LoVo (cell line): ENCODE data around the gene GOLGA1.
A peak's percentile ranks its signal among the peaks of the same experiment; 100 is the strongest.
"Not testable (repeated sequence)": the region's sequence is repeated elsewhere in the genome, so short reads cannot be mapped to it uniquely, and the experiment has no call there.

Experiments used
- DNase-seq: peaks from one replicate; pipeline ENCODE4 v3.0.0-alpha.2; 2016; ENCODE audit warnings: low spot score

The GOLGA1 gene, protein sequence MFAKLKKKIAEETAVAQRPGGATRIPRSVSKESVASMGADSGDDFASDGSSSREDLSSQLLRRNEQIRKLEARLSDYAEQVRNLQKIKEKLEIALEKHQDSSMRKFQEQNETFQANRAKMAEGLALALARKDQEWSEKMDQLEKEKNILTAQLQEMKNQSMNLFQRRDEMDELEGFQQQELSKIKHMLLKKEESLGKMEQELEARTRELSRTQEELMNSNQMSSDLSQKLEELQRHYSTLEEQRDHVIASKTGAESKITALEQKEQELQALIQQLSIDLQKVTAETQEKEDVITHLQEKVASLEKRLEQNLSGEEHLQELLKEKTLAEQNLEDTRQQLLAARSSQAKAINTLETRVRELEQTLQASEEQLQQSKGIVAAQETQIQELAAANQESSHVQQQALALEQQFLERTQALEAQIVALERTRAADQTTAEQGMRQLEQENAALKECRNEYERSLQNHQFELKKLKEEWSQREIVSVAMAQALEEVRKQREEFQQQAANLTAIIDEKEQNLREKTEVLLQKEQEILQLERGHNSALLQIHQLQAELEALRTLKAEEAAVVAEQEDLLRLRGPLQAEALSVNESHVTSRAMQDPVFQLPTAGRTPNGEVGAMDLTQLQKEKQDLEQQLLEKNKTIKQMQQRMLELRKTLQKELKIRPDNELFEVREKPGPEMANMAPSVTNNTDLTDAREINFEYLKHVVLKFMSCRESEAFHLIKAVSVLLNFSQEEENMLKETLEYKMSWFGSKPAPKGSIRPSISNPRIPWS

DNA sequence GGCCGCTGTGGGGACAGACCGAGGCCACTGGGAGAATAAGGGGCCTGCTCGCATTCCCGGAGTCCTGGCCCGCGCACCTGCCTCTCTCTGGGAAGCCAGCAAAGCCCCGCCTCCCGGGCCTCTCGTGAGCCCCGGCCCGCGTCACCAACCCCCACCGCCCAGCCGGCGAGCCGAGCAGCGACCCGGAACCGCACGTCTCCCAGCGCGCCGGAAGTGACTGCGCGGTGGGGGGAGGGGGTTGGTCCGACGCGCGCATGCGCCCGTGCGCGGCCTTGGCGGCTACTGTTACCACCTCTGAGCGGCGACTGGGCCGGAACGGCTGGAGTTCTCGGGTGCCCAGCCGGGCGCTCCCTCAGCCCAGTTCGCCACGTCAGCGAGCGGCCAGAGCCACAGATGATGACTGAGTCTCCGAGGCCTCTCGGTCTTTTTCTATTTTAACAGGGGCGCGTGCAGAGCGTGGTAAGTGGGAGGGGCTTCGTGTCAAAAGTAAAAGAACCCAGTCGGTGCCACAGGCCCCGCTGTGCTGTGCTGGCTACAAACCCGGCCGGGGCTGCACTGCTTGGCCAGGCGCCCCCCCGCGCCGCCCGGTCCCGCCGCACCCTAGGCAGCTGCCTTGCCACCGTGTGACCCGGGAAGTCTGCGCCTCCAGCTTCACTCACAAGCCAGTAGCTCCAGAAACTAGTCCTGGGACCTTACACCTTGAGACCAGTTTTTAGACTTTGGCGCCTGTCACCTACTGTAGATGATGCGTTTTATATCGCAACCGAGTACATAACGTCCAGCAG, at the start of gene GOLGA1:
GOLGA1 (minus strand) TSS at position 190 of the 785 bp plus-strand sequence. CDS start 2,372 bp downstream, outside the sequence.
- DNase-seq = peak; percentile 94

DNA sequence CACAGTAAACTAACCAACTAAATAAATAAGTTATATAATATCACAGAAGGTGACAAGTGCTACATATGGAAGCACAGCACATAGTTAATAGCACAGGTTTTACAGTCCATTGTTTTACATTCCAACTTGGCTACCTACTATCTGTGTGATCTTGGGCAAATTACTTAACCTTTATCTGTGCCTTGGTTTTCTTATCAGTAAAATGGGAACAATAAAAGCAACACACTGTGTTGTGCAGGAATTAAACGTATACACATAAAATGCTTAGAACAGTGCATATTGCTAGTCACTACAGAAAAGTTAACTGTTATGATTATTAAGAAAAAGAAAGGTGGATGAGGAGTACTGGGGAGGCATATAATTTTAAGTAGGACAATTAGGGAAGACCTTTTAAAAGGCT, 42.8 kb upstream of the GOLGA1 start:
- DNase-seq = no peak

DNA sequence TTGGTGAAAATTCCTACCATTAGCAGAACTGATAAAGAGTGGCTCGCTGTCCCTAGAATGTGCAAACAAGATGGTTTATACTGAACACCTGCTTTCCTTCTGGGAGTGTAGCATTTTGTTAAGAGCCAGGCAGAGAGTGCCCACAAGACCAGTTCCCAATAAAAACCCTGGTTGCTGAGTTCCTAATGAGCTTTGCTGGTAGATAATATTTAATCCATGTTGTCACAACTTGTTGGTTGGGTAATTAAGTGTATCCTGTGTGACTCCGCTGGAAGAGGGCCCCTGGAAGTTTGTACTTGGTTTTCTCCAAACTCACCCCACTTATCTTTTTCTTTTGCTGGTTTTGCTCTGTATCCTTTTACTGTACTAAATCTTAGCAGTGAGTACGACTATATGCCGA, 39.5 kb upstream of the GOLGA1 start:
- no peak for DNase-seq

DNA sequence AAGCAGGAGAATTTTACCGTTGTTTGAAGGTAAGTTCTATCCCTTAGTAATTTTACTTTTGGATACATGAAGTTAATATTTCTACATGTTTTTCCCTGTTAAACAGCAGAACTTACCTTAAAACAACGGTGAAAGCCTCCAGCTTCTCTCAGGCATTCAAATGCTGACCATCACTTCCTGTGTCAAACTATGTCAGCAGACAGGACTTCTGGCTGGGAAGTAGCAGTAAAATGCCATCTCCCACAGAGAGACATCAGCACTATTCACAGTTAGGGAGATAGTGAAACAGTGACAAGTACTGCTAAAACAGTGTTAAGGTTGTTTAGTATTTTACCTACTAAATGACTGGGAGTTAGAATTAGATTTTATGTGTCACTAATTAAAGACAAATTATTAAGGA, 34.2 kb upstream of the GOLGA1 start:
- DNase-seq = no peak

DNA sequence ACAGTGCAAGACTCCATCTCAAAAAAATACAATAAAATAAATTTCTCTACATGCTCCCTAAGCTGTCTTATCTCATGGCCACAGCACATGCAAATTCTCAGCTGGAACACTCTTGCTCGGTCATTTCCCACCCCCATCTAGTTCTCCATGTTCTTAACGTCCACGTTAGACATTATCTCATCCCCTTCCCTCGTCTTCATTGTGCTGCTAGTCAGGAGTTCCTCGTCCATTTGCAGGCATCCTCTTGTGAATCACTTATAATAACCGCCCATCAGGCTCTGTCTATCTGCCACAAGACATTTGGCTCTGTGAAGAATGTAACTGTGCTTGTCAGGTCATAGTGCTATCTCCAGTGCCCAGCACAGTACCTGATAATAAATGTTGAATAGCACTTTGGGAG, 32.9 kb upstream of the GOLGA1 start:
- DNase-seq = no peak

DNA sequence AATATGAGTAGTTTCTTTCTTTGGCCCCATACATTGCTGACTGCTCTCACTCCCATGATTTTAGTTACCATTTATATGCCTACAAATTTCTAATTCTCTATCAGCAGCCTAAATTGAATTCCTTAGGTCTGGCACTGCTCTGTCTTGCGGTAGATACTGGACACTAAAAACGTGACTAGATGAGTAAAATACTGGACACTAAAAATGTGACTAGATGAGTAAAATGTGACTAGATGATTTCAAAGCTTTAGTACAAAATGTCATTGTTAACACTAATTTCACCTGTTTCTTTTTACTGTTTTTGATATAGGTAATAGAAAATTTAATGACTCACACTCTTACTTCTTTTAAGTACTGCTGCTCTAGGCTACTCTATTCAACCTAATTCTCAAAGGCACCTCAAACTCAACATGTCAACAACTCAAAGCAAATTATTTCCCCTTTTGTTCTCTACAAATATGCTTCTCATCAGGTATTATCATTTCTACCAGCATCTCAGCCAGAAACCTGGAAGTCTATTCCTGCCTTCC, 31.4 kb upstream of the GOLGA1 start:
- DNase-seq = no peak

DNA sequence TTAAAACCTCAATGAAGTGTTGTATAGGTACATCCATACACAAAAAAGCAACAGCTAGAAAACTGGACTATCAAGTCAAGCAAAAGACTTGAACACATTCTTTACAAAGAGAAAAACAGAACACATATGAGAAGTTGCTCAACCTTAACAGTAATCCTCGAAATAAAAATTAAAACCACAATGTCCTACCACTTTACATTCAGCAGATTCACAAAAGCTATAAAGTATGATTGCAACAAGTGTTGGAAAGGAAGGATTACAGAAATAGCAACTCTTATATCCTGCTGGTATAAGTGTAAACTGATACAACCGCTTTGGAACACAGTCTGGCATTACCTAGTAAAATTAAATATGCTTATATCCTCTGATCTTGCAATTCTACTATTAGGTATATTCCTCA, 28.5 kb upstream of the GOLGA1 start:
- DNase-seq = no peak

DNA sequence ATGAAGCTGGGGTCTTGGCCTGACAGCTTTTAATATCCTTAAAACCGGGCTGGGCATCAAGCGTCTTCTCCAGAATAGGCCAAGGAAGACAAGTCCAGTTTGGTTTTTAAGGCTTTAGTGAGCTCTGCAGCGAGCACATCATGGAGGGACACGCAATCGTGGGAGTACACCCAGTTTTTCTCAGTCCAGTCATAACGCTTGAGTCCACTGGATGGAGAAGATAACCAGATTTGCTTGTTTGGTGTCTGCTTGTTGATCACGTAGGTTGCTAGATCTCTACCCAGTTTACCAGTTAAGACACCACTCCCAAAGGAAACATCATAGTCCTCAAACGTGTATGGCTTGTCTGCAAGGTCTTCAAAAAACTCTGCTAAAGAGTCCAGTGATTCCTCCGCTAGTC, 27.4 kb upstream of the GOLGA1 start:
- no peak for DNase-seq

DNA sequence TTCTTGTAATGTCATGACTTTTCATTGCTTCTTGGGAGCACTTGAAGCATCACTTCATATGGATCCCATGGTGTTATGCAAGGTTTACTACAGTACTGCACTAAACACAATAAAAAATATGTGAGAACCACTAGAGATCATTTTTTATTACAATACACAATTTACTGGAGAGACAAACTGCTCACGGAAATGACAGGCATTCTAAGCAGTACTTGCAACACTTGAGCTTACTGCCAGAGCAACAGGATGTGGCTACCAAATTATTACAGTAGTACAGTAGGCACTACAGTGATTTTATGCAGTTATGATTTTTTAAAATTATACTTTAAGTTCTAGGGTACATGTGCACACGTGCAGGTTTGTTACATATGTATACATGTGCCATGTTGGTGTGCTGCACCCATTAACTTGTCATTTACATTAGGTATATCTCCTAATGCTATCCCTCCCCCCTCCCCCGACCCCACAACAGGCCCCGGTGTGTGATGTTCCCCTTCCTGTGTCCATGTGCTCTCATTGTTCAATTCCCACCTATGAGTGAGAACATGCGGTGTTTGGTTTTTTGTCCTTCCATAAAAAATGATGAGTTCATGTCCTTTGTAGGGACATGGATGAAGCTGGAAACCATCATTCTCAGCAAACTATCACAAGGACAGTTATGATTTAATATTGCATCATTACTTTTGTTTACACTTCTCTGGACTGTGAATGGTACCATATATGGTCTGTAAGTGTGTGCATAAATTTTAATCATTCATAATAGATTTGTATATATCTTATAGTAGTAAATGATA, 25.1 kb upstream of the GOLGA1 start:
- DNase-seq = not testable (repeated sequence)

DNA sequence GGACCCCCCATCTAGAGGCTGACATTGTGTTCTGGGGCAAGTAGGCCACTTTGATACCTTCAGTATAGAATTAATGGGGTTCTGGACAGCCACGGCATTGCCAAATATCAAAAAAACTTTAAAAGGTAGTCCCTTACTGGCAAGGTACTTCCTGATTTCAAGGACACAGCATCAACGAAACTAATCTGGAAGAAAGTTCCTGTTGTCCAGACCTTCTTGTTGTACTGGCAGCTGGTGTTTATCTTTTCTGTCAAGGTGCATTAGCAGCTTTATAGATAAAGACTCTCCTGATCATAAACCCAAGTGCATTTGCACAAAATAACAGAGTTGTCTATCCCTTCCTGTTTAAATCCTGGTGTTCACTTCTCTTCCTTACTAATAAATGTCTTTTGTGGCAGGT, 23.7 kb upstream of the GOLGA1 start:
- DNase-seq = no peak

DNA sequence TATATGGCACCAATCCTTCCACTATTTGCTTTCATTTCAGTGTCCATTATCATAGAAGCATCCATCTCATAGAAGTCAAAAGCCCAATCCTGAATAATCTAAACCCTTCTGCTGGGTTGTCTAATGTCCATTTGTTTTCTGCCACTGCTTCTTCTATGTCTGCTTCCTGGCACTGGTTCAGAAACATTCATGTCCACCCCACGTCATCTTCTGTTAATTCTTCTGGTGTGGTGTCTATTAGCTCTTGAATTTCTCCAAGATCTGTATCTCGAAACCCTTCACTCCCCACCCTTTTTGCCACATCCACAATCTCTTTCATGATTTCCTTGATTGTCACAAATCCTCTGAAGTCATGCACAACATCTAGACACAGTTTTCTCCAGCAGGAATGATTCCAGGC, 23.2 kb upstream of the GOLGA1 start:
- no peak for DNase-seq

DNA sequence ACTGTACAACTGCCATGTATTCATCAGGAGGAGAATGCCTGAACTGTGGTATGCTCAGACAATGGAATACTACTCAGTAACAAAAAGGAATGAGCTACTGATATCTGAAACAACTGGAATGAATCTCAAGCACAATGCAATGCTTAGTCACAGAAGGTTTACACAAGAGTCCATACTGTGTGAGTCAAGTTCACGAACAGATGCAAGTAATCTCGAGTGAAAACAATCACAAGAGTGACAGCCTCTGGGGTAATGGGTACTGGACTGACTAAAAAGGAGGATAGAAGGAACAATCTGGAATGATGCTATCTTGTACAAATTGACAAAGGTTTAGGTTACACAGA, 19.5 kb upstream of the GOLGA1 start:
- no peak for DNase-seq

DNA sequence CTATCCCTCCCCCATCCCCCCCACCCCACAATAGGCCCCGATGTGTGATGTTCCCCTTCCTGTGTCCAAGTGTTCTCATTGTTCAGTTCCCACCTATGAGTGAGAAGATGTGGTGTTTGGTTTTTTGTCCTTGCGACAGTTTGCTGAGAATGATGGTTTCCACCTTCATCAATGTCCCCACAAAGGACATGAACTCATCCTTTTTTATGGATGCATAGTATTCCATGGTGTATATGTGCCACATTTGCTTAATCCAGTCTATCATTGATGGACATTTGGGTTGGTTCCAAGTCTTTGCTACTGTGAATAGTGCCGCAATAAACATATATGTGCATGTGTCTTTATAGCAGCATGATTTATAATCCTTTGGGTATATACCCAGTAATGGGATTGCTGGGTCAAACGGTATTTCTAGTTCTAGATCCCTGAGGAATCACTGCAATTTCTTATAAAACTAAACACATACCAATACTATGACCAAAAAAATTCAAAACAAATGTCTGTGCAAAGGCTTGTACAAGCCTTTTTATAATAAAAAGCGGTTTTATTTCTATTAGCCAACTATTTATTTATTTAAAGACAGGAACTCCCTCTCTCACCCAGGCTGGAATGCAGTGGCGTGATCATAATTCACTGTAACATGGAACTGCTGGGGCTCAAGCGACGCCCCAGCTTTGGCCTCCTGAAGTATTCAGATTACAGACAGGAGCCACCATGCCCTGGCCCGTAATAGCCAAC, 19.0 kb upstream of the GOLGA1 start:
- not testable (repeated sequence) for DNase-seq

DNA sequence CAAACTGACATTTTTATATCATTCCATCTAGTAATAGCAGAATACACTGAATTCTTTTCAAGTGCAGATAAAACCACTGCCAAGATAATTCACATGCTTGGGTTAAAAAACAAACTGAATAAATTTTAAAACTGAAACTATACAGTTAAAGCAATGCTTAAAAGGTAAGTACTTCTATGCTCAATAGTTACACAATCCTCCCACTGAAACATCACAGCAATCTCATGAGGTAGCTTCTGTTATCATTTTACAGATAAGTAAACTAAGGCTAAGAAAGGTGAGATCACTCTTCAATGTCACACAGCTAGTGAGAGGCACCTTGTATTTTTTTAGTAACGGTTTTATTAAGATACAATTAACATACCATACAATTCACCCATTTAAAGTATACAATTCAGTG, 13.4 kb upstream of the GOLGA1 start:
- DNase-seq = no peak

DNA sequence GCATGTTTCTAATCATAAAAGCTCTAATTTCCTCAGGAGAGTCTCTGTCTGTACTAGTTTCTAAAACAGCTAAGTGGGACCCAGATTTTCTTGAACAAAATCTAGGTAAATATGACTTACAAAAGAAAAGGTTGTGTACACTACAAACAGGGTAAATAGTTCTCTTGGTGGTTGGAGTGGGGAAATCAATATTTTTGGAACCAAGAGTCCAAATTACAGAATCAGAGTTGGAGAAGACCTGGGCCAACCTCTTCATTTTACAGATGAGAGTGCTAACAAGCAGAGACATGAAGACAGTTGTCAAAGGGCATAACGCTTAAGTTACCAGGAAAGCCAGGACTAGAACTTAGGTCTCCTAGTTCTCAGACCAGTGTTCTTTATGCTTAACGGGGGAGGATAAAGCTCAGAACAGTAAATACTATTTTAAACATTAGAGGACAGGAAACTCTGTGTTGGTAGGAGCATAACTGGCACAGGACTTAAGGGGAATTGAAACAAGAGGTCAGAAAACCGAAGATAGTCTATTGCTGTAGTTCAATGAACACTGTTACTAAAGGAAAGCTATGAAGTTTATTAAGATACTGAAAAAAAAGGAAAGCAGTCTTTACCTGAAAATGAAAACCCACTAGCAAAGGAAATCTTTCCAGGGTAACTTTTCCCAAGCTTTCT, 9.3 kb upstream of the GOLGA1 start:
- no peak for DNase-seq

DNA sequence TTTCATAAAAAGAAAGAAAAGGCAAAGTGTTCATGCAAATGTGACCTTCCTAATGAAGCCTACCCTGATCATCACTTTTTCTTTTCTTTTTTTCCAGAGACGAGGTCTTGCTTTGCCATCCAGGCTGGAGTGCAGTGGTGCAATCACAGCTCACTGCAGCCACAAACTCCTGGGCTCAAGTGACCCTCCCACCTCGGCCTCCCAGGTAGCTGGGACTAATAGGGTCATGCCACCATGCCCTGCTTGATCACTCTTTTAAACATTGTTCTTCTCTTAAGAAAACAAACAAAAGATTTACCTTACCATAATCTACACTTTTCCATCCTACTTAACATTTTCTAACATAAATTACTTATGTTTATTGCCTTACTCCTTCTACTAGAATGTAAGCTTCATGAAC, 8.5 kb upstream of the GOLGA1 start:
- DNase-seq = no peak

DNA sequence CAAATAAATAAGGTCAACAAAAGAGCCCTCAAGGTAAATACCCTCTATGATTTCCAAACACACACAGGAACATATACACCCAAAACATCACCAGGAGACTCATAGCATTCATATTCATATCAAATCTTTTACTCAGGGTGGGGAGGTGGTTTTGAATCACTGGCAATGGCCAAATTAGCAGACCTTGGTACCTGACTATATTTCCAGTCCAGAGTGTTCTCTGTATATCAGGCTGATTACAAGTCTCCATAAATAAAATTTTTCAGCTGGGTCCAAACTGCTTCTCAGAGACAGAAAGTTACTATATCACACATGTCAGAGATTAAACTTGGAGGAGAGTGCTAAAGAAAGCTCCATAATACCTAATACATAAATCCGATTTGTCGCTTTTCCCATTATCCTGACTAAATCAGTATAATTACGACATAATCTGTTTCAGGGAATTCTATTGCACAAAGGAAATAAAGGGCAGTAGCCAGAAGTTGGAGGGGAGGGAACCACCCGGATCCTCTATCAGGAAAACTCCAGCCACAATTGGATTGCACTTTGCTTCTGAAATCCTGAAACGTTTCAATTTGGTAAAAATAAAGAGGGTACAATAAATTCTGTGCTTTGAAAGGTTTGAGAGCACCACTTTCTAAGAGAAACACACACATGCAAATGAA, 7.0 kb upstream of the GOLGA1 start:
- DNase-seq = no peak

DNA sequence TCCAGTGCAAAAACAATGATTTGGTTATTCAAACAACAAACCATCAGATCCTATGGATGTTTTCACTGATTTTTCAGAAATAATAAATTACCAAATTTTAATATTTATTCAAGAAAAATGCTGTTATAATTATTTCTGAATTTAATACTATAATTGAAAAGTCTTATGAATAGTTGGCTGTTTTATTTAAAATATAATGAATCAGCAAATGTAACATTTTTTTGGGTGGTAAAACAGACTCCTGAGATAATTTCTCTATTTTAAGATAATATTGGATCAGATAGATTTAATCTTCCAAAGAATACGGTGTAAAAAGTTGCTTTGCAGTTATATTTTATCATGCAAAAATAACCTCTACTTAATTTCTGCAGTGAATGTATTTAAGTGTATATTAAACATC, 5.3 kb upstream of the GOLGA1 start:
- no peak for DNase-seq

DNA sequence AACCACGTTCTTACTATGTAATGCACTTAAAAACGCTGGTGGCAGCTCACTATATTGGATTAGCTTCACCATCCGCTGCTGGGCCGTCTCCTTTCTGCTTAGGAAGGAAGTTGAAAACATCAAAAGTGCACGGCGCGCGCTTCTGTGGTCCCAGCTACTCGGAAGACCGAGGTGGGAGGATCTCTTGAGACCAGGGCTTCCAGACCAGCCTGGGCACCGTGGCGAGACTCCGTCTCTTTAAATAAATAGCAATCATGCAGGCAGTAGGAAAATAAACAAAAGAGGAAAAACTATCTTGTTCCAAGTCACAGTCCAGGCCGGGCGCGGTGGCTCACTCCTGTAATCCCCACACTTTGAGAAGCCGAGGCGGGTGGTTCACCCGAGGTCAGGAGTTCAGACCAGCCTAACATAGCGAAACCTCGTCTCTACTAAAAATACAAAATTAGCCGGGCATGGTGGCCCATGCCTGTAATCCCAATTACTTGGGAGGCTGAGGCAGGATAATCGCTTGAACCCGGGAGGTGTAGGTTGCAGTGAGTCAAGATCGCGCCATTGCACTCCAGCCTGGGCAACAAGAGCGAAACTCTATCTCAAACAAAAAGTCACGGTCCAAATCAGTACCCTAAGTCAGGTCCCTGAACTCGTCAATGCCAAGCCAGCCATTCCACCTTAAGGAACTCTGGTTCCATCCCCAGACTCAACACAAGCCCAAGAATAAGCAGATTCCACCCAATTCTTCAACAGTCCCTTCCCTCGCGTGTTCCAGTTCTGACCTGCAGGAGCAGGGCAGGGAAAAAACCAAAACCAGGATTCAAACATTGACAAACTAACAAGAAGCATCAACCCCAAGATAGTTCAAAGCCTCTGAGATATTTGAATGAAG, 1.0 kb upstream of the GOLGA1 start:
- DNase-seq = peak; percentile 11
